GM19025 (cell line): ENCODE results near the gene TTLL12.

ENCODE experiments used
- ATAC-seq: cut with Tn5 transposase; IDR thresholded peaks from one replicate; pipeline ENCODE4 v1.9.1; 2021; ENCODE audit warnings: mild to moderate bottlenecking, low read depth, moderate library complexity; ENCODE audit not compliant: unreplicated experiment

The TTLL12 gene

DNA sequence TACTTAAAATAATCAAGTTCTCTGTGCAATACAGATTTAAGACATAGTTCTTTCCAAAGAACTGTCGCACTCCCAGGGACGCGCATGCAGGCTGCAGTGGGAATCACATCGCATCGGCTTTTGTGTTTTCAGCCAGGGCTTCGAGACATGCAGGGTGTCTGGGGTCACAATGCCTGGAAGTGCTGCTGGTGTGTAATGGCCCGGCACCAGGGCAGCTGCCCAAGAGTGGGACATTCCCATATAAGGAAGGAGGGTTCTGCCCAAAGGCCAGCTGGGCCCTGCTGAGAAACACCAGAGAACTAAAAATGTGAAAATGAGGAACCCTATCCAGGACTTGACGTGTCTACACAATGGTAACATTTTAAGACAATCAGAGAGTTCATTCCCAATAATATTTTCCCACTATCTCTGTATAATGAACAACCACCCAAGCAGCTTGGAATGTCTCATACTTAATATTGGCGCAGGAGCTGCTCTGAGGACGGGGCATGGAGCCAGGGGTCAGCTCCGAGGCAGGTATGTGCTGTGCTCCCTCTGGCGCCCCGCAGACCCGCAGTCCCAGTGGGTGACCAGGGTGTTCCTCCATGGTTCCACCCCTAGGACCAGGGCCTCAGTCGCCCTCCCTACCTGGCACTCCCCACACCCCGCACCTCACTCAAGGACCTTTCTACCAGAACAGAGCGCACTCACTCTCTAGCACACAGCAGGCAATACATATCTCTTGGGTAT is 55.0 kb downstream of the TTLL12 start:
- ATAC-seq: no peak

DNA sequence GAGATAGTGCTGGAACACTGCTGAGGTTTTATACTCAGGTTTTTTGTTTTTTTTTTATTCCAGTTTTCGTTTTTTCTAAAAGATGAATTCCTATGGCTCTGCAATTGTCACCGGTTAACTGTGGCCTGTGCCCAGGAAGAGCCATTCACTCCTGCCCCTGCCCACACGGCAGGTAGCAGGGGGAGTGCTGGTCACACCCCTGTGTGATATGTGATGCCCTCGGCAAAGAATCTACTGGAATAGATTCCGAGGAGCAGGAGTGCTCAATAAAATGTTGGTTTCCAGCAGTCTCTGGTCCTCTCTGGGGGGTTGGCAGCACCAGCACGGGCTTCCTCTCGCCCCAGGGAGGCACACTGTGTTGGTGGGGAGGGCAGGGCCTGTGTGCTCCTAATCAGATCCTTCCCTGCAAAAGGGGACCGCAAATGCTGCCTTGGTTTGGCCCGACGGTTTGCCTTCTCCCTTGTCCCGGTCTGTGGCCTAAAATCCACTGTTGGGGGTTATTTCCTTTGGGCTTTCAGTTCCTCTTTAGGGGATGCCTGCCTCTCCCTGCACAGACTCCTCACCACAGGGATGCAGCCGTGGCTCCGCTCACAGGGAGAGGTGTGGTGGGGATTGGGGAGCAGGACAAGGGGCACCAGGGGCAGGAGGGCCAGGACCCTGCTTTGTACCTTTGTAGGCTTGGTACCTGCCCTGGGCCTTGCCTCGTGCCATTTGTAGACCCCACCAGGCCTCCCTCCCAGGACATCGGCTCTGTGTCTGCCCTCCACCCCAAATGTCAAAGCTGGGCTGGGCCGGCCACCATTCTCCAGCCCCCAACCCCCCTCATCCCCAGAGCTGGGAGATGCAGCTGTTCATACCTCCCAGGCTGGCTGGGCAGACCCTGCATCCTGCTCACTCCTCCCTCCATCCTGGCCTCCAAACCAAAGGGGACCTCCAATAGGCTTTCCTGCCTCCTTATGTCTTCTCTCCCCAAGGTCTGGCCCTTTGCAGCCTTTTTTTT is 57.2 kb downstream of the TTLL12 start:
- ATAC-seq: no peak

DNA sequence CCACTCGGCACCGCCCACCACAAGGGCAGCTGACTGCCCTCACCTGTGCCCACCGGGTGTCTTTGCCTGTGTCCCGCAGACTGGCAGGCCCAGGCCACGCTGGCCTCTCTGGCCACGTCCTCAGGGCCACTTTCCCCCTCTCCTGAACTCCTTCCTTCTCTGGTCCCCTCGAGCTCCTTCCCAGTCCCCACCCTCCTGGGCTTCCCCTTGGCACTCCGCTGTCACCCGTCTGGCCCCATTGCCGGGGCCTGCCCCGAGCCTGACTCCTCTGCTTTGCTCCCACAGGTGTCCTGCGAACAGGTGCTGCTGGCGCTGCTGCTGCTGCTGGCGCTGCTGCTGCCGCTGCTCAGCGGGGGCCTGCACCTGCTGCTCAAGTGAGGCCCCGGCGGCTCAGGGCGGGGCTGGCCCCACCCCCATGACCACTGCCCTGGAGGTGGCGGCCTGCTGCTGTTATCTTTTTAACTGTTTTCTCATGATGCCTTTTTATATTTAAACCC is 58.0 kb downstream of the TTLL12 start:
- no peak for ATAC-seq

DNA sequence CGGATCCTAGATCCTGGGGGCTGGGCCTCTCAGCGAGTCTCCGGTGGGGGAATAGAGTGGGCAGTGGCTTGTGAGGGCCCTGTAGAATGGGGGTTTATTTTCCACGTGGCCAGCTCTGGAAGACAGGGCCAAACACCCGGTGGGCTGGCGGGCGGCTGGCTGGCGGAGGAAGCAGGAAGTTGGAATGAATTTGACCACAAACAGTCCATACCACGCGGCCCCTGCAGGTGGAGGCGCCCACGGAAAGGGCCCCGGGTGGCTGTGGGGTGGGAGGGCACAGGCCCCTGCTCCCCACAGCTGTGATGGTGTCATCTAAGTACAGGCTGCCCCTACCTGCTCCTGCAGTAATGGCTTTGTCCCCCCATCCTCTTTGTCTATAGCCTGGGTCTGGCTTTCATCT is 58.8 kb downstream of the TTLL12 start:
- ATAC-seq: no peak

DNA sequence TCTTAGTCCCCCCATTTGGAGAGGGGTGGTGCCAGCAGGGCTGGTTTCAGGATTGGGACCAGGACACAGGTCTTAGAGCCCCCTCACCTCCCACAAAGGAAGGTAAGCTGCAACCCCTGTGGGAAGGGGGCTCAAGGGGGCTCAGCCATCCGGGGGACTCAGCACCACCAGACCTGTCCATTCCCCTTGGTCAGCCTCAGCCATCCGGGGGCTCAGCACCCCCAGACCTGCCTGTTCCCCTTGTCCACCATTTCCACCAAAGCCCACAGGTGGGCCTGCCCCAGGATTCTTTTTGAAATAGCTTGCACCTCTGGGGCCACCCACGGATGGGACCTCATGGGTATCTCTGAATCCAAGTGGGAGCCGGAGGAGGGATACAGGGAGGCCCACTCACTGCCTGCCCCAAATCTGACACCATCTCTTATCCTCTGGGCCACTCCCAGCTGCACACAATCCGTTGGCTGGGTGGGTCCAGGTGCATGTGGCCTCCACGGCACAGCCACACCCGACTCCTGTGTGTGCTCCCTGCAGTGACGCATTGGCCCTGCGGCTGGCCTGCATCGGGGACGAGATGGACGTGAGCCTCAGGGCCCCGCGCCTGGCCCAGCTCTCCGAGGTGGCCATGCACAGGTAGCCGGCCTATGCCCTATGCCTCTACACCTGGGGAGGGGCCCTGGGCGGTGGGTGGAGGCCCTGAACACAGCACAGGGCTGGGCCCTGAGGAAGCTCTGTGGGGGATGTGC is 59.6 kb downstream of the TTLL12 start:
- no peak for ATAC-seq

DNA sequence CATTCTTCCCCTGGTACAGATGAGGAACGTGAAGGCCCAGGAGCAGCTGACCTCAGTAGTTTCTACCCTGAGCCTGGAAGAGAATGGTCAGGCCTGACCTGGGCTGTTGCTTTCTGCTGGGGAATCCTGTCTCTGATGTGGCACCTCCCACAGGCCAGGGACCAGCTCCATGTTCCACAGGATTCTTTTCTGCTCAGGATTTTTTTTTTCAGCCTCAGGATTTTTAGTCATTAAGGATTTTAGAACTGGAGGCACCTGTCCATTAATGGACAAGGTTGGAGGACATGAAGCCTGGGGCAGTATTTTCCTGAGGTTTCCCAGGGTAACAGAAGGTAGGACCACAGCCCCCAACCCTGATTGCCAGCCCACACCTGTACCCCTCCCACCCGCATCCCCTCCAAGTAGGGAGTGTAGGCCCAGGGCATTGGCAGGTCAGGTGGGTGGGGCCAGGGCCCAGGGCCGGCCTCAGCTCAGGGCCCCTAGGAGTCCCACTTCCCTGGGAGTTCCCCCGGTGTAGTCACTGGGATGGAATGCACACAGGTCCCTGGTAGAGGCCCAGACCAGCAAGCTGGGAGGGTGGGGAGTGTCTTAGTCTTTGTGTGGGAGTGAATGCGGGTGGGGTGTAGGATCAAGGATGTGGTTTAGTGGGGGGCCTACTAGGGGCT is 60.3 kb downstream of the TTLL12 start:
- no peak for ATAC-seq

DNA sequence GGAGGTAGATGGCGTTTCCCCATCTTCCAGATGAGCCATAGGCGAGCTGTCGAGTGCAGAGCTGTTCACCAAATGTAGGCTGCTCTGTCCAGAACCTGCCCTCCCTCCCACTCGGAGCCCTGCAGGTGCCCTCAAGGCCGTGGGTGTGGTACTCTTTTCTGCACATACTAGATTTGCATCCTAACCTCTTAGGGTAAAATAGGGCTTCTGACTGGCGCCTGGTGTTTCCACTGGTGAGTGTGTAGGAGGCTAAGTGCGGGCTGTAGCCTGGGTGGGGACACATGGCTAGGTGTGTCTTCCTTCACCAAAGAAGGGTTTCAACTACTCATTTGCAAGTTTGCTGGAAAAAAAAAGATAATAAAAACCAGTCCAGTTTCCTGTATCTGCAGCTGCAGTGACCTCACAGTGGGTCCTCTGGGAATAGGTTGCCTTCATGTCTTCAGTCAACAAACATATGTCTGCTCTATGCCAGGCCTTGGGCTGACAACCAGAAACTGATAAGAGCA is 67.9 kb downstream of the TTLL12 start:
- no peak for ATAC-seq

DNA sequence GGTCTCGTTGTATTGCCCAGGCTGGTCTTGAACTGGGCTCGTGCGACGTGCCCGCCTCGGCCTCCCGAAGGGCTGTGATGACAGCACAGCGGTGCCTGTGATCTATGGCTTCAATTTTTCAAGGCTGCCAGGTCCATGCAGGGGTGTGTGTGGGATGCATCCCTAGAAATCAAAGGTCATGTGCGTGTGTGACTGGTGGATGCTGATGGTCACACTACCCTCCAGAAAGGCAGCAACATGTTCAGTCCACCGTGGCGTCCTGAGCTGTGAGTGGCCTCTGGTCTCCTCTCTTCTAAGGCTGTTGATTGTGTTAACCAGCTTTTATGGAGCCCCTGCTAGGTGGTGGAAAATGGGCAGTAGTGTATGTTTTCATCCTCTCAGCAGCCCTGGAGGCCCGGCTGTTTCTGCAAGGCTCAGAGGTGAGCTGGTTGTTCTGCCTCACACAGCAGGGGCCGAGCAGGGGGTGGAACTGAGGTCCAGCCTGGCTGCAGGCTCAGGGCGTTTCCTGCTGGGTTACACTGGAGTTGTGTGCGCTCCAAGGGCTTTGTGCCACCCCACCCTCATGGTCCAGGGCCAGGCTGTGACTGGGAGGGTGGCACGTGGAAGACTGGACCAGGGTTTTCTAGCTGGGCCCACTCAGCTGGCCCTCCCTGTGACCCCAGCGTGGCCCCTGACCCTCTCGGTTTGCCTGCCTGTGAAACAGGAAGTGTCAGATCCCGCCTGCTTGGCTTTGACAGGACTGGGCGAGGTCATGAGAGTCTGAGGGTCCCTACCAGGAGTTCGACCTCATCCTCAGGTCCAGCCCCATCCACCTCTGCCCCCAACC is 68.7 kb downstream of the TTLL12 start:
- no peak for ATAC-seq

DNA sequence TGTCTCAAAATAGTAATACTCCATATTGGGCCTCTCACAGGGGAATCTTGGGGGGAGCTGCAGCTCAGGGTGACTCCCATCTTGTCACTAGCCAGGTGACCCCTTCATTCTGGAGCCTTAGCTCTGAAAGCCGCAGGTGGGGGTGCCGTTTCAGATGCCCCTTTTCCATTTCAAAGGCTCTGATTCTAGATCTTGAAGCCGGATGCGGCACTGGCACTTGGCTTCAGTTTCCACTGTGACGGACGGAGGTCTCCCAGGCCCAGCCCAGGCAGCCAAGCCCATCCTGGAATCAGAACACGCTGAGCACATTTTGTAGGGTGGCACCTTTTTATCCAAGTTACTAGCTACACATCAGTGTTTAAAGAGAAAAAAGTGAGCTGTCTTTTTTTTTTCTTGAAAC is 70.0 kb downstream of the TTLL12 start:
- no peak for ATAC-seq
